Measurements from ENCODE around the gene ADAM12. TPM values are rescaled to one million over a fixed set of nuclear protein-coding genes. Genes with fewer than 3 reads are reported as not detected.

The ADAM12 gene
- total RNA-seq, 1 experiment from 2014 or later = not detected

DNA sequence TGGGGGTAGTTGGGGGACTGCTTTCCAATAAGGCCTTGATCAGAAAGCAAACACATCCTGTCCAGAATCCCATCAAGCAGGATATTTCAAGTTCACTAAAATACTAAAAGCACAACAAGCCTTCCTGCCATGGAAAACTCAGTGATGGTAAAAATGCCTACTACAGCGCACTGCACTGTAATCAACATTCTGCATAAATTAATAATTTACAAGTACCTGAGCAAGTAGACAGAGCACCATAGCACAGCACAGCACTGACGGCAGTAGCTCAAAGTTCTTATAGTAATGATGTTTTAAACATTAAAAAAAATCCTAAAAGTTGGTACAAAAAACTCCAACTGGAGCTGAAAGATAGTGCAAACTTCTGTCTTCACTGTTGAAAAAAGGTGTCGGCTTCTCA, 371.4 kb downstream of the ADAM12 start:
- no peak for TF ChIP-seq ELF1 (IDR thresholded peaks at IDR 0.05; ENCODE audit: borderline replicate concordance, low read depth)
- TF ChIP-seq JUND (IDR thresholded peaks at IDR 0.05) = no peak
- TF ChIP-seq ZFX (IDR thresholded peaks at IDR 0.05) = no peak
- TF ChIP-seq, protein P1, sequence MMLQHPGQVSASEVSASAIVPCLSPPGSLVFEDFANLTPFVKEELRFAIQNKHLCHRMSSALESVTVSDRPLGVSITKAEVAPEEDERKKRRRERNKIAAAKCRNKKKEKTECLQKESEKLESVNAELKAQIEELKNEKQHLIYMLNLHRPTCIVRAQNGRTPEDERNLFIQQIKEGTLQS (IDR thresholded peaks at IDR 0.05) = no peak
- TF ChIP-seq, protein P2, sequence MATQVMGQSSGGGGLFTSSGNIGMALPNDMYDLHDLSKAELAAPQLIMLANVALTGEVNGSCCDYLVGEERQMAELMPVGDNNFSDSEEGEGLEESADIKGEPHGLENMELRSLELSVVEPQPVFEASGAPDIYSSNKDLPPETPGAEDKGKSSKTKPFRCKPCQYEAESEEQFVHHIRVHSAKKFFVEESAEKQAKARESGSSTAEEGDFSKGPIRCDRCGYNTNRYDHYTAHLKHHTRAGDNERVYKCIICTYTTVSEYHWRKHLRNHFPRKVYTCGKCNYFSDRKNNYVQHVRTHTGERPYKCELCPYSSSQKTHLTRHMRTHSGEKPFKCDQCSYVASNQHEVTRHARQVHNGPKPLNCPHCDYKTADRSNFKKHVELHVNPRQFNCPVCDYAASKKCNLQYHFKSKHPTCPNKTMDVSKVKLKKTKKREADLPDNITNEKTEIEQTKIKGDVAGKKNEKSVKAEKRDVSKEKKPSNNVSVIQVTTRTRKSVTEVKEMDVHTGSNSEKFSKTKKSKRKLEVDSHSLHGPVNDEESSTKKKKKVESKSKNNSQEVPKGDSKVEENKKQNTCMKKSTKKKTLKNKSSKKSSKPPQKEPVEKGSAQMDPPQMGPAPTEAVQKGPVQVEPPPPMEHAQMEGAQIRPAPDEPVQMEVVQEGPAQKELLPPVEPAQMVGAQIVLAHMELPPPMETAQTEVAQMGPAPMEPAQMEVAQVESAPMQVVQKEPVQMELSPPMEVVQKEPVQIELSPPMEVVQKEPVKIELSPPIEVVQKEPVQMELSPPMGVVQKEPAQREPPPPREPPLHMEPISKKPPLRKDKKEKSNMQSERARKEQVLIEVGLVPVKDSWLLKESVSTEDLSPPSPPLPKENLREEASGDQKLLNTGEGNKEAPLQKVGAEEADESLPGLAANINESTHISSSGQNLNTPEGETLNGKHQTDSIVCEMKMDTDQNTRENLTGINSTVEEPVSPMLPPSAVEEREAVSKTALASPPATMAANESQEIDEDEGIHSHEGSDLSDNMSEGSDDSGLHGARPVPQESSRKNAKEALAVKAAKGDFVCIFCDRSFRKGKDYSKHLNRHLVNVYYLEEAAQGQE (IDR thresholded peaks at IDR 0.05; ENCODE audit: low read depth) = no peak
- no peak for TF ChIP-seq FOSL1 (IDR thresholded peaks at IDR 0.05; ENCODE audit: low read depth)
- TF ChIP-seq YY1 (IDR thresholded peaks at IDR 0.05; ENCODE audit: extremely low read depth, insufficient replicate concordance, low read depth, low read length) = no peak
- TF ChIP-seq RAD21 (IDR thresholded peaks at IDR 0.05; ENCODE audit: low read depth) = no peak
- no peak for TF ChIP-seq CBX3 (IDR thresholded peaks at IDR 0.05; ENCODE audit: low read depth)
- no peak for TF ChIP-seq SIN3A (IDR thresholded peaks at IDR 0.05; ENCODE audit: low read depth)
- no peak for TF ChIP-seq CEBPB (IDR thresholded peaks at IDR 0.05; ENCODE audit: low read depth)
- no peak for TF ChIP-seq POLR2AphosphoS5 (IDR thresholded peaks at IDR 0.05; ENCODE audit: low read depth, low read length)
- TF ChIP-seq, protein P3, sequence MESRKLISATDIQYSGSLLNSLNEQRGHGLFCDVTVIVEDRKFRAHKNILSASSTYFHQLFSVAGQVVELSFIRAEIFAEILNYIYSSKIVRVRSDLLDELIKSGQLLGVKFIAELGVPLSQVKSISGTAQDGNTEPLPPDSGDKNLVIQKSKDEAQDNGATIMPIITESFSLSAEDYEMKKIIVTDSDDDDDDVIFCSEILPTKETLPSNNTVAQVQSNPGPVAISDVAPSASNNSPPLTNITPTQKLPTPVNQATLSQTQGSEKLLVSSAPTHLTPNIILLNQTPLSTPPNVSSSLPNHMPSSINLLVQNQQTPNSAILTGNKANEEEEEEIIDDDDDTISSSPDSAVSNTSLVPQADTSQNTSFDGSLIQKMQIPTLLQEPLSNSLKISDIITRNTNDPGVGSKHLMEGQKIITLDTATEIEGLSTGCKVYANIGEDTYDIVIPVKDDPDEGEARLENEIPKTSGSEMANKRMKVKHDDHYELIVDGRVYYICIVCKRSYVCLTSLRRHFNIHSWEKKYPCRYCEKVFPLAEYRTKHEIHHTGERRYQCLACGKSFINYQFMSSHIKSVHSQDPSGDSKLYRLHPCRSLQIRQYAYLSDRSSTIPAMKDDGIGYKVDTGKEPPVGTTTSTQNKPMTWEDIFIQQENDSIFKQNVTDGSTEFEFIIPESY (IDR thresholded peaks at IDR 0.05; ENCODE audit: extremely low read depth, insufficient replicate concordance, low read length) = no peak
- no peak for TF ChIP-seq TCF7L2 (IDR thresholded peaks at IDR 0.05; ENCODE audit: borderline replicate concordance, extremely low read depth, insufficient read depth, insufficient read length)
- no peak for TF ChIP-seq EZH2phosphoT487 (IDR thresholded peaks at IDR 0.05; ENCODE audit: borderline replicate concordance)
- CTCF ChIA-PET = no interaction called here
- H3K4me2 ChIP-seq (ENCODE audit: low read length) = no peak overlapping the region
- intact Hi-C loops (cut with micrococcal nuclease) = no loop called here
- no peak overlapping the region for H3K9ac ChIP-seq (ENCODE audit: low read length)
- H3K27me3 ChIP-seq (ENCODE audit: insufficient read depth, low read length) = no peaks in the 10 kb centered on the region
- no peaks in the 10 kb centered on the region for H3K9me3 ChIP-seq (ENCODE audit: control insufficient read depth in 1 of 2, insufficient read depth in 1 of 2, low read depth in 1 of 2, low read length in 2 of 2)
- POLR2A ChIA-PET = no interaction called here
- BruUV-seq (replicated peaks) = no TSS peak
- no peak overlapping the region for H3K27ac ChIP-seq (ENCODE audit: low read depth, low read length)
- no peaks in the 10 kb centered on the region for H3K79me2 ChIP-seq (ENCODE audit: insufficient read depth, low read length)
- ATAC-seq (no peak), DNase-seq (ENCODE audit: low read depth, low spot score) (no peak)
- no peaks in the 10 kb centered on the region for H3K36me3 ChIP-seq (ENCODE audit: control insufficient read depth in 1 of 2, insufficient read depth in 2 of 2, low read length in 2 of 2)
- H3K4me1 ChIP-seq (ENCODE audit: control insufficient read depth in 1 of 2, insufficient read depth in 2 of 2, low read length in 2 of 2) = peaks cover 0 to 5% of the 10 kb centered on the region in 2 experiments; a peak in 1 of 4 replicates
- H2AFZ ChIP-seq (ENCODE audit: low read depth, low read length, poor library complexity, severe bottlenecking) = no peak overlapping the region
- no peaks in the 10 kb centered on the region for H4K20me1 ChIP-seq (ENCODE audit: insufficient read depth)
- no peak overlapping the region for H3K4me3 ChIP-seq (replicated peaks in 1 of 2; ENCODE audit: low read depth in 1 of 2, low read length in 2 of 2)
- no peaks in the 10 kb centered on the region for H3K9me2 ChIP-seq (ENCODE audit: insufficient read depth)
- RAD21 ChIA-PET (ENCODE audit: low non-redundant PET in 1 of 2, low total read pairs in 2 of 2, uncharacterized antibody in 2 of 2, unreplicated experiment in 2 of 2) = no interaction called here
